Heart left ventricle (tissue), 16 donors: Measurements from ENCODE around the gene OR8B12. TPM values are rescaled to one million over a fixed set of nuclear protein-coding genes. Genes with fewer than 3 reads are reported as not detected.

ENCODE experiments used
- ATAC-seq, 4 donors: fragments of 200-7000 bp; cut with Tn5 transposase; one replicate each; pipeline ENCODE4 v1.9.1; 2020 to 2022; ENCODE audit warnings: moderate library complexity in 4 of 4, mild to moderate bottlenecking in 3 of 4, moderate number of reproducible peaks in 1 of 4
- DNase-seq, 5 donors: peaks; one replicate each; pipeline ENCODE4 v3.0.0-alpha.2; 2020
- H3K27ac ChIP-seq, 12 donors: fragments of 200-600 bp; sonication (generic) in 4 of 12; one replicate each; pipeline versions ENCODE4 v1.5.0 to v1.8.0; 2016 to 2022; ENCODE audit warnings: mild to moderate bottlenecking in 2 of 12
- H3K27me3 ChIP-seq, 9 donors: fragments of 200-600 bp; sonication (generic) in 2 of 9; one replicate each; pipeline versions ENCODE4 v1.5.1 to v1.8.0; 2016 to 2022; ENCODE audit warnings: mild to moderate bottlenecking in 3 of 9
- H3K36me3 ChIP-seq, 9 donors: fragments of 200-600 bp; sonication (generic) in 2 of 9; one replicate each; pipeline versions ENCODE4 v1.5.0 to v1.8.0; 2018 to 2022; ENCODE audit warnings: mild to moderate bottlenecking in 2 of 9
- H3K4me1 ChIP-seq, 12 donors: fragments of 200-600 bp; sonication (generic) in 4 of 12; one replicate each; pipeline versions ENCODE4 v1.5.0 to v1.8.0; 2016 to 2022; ENCODE audit warnings: mild to moderate bottlenecking in 3 of 12
- H3K4me3 ChIP-seq, 12 donors: fragments of 200-600 bp; sonication (generic) in 4 of 12; one replicate each; pipeline versions ENCODE4 v1.5.0 to v1.8.0; 2017 to 2022; ENCODE audit warnings: mild to moderate bottlenecking in 9 of 12, moderate library complexity in 4 of 12
- H3K9me3 ChIP-seq, 12 donors: fragments of 200-600 bp; sonication (generic) in 4 of 12; one replicate each; pipeline versions ENCODE4 v1.5.0 to v1.8.0; 2016 to 2022; ENCODE audit warnings: mild to moderate bottlenecking in 1 of 12
- CTCF ChIP-seq, 12 donors: fragments of 200-600 bp; sonication (generic) in 4 of 12; IDR thresholded peaks; one replicate each; pipeline versions ENCODE4 v1.5.0 to v1.8.0; 2018 to 2022; ENCODE audit warnings: antibody characterized with exemption in 12 of 12, mild to moderate bottlenecking in 5 of 12
- POLR2A ChIP-seq, 2 donors: fragments of 450-650 bp; IDR thresholded peaks; one replicate each; pipeline ENCODE4 v1.6.1; 2017; ENCODE audit warnings: antibody characterized with exemption in 2 of 2, mild to moderate bottlenecking in 2 of 2, moderate library complexity in 2 of 2
- whole genome bisulfite sequencing, 4 donors: extraction: QIAGEN DNeasy Blood & Tissue Kit in 2 of 4; methylation state at CpG; one replicate each; pipeline versions ENCODE4 v1.1.5 to v1.1.7; 2013 to 2018; 5-methylcytosine and 5-hydroxymethylcytosine counted together
- intact Hi-C, 10 donors: fragments of 100-400 bp; cut with DNase I; formaldehyde crosslinking; loops; one replicate each; pipeline versions ENCODE4 v1.11.1 to v1.14.2; 2022
- long read RNA-seq, 3 donors: library from polyadenylated mRNA; unstranded; transcript quantifications; one replicate each; pipeline ENCODE4 v2.0.0, GENCODE V29; 2020 to 2021
- polyA plus RNA-seq, 2 donors: library from polyadenylated mRNA; stranded (reverse); fragments of 200-250 nt; gene quantifications; one replicate each; pipeline ENCODE4 v1.2.3, GENCODE V29; 2013
- total RNA-seq, 9 donors: library from RNA; depleted of rRNA in 2 of 9; stranded (reverse); fragments of >200 nt in 2 of 9; fragmentation: NEBNext Ultra II Directional in 3 of 9; extraction: Animal tissue kit (Norgen Biotek cat#: 25700) in 3 of 9; gene quantifications; one replicate each; pipeline versions ENCODE4 v1.1.0 to v1.2.4, GENCODE V29; 2016 to 2023
- donor health status: ischemic (EF 13 %, LVEDD 7.1; RV severe dilation, severe dysfunction).
- donor health status: healthy with polysubstance abuse.
- donor health status: DM: no; HTN: yes; CAD: no.
- donor health status: DM: no; HTN: no; CAD: no.
- donor health status: ischemic (EF 25% LVEDD 6.9; RV normal size, moderate dysfunction).
- donor health status: ischemic (EF 25% LVEDD 5.7; RV mildly dilated, moderate dysfunction).
- donor health status: healthy.
- donor health status: DM: yes; HTN: yes; CAD: no.
- donor health status: ischemic (EF 35%, LVEDD 5.7; RV mildly dilated, moderate dysfunction).
- donor health status: nonischemic (EF 11% LVEDD 7.7; RV severe dilation, severe dysfunction).
- donor health status: DM: yes; HTN: yes; CAD: no.
- donor health status: PGD.
- donor health status: ischemic (EF 29% LVEDD 5.4; RV normal size, mild dysfunction).
- donor health status: nonischemic (EF 23%, LVEDD 6.1; RV moderate dilation, normal function).

OR8B12 gene
- total RNA-seq = not detected
- not detected for polyA plus RNA-seq
- long read RNA-seq, donor 1 = 0 reads
- long read RNA-seq, donor 2 = 0 reads
- long read RNA-seq, donor 3 = 0 reads

GRCh38 chr11:124543554-124543953 is at the start of gene OR8B12:
TSS of gene OR8B12 (minus strand) at chr11:124543654. CDS start at chr11:124543654, 0 bp downstream.
- H3K36me3 ChIP-seq = no peaks in the 10 kb centered on the region
- no peaks in the 10 kb centered on the region for H3K4me1 ChIP-seq
- no peak for DNase-seq
- ATAC-seq = no peak
- WGBS, 4 donors = 88 to 93% (median 88%) methylated on average over 5 of the region's 5 CpGs
- H3K4me3 ChIP-seq = no peak within 1 kb of the TSS
- H3K27ac ChIP-seq = no peak within 1 kb of the TSS
- intact Hi-C loops = no loop called here
- no peak for TF ChIP-seq POLR2A (IDR thresholded peaks at IDR 0.05)
- TF ChIP-seq CTCF (IDR thresholded peaks at IDR 0.05) = no peak
- peaks cover 0 to 3% (median 0%) of the 10 kb centered on the region in 9 donors for H3K27me3 ChIP-seq
- no peaks in the 10 kb centered on the region for H3K9me3 ChIP-seq

GRCh38 chr11:124592627-124593026 is 49.2 kb upstream of the OR8B12 start:
- 86 to 88% (median 88%) methylated on average over 6 of the region's 6 CpGs for WGBS, 4 donors
- no peak overlapping the region for H3K4me3 ChIP-seq
- H3K9me3 ChIP-seq = peaks cover 0 to 2% (median 0%) of the 10 kb centered on the region in 12 donors
- intact Hi-C loops = no loop called here
- H3K27ac ChIP-seq = no peak overlapping the region
- TF ChIP-seq CTCF (IDR thresholded peaks at IDR 0.05) (no peak), POLR2A (IDR thresholded peaks at IDR 0.05) (no peak)
- H3K4me1 ChIP-seq = no peaks in the 10 kb centered on the region
- no peak for ATAC-seq
- DNase-seq = no peak
- peaks cover 0 to 25% (median 0%) of the 10 kb centered on the region in 9 donors for H3K27me3 ChIP-seq
- H3K36me3 ChIP-seq = no peaks in the 10 kb centered on the region

- ATAC-seq (no peak), DNase-seq (no peak)
- Histone ChIP-seq H3K27ac (no peak overlapping the region), H3K36me3 (no peaks in the 10 kb centered on the region), H3K9me3 (peaks cover 0 to 2% (median 0%) of the 10 kb centered on the region in 12 donors), H3K4me1 (no peaks in the 10 kb centered on the region), H3K4me3 (no peak overlapping the region), H3K27me3 (peaks cover 0 to 20% (median 0%) of the 10 kb centered on the region in 9 donors)
- TF ChIP-seq CTCF (IDR thresholded peaks at IDR 0.05) (no peak), POLR2A (IDR thresholded peaks at IDR 0.05) (no peak)
- intact Hi-C loops = loop anchor here in 1 of 10 donors (2.0 kb wide), 1 partner anchor 177 kb away; no protein-coding TSS in a partner anchor
- WGBS, 4 donors = 81 to 88% (median 86%) methylated on average over 2 of the region's 2 CpGs
Observed at GRCh38 chr11:124591430-124591829, 48.0 kb upstream of the OR8B12 start.

- no peak for ATAC-seq
- WGBS, 4 donors = 31 to 42% (median 37%) methylated on average over 3 of the region's 3 CpGs
Observed at GRCh38 chr11:124586238-124586860, 42.9 kb upstream of the OR8B12 start.

More at GRCh38 chr11:124586238-124586860, 42.9 kb upstream of the OR8B12 start:
- peak; percentile 47 to 75 (median 62) for TF ChIP-seq CTCF (IDR thresholded peaks at IDR 0.05)
- no peak for TF ChIP-seq POLR2A (IDR thresholded peaks at IDR 0.05)
- H3K27me3 ChIP-seq = peaks cover 0 to 15% (median 0%) of the 10 kb centered on the region in 9 donors
- H3K4me3 ChIP-seq = no peak overlapping the region
- intact Hi-C loops = loop anchor here (1.0 to 10.0 kb wide), 7 partner anchors 142 to 519 kb away; partner anchors contain the start of gene OR8B8 (in 2 of the 10)
- H3K9me3 ChIP-seq = no peaks in the 10 kb centered on the region
- DNase-seq = peak; percentile 40 to 66 (median 46)
- no peak overlapping the region for H3K27ac ChIP-seq
- no peaks in the 10 kb centered on the region for H3K36me3 ChIP-seq
- H3K4me1 ChIP-seq = no peaks in the 10 kb centered on the region
